Endothelial cell of umbilical vein (primary cell): Measurements from ENCODE around the gene GRAMD2B. TPM values are rescaled to one million over a fixed set of nuclear protein-coding genes. Genes with fewer than 3 reads are reported as not detected.

Source experiments
- BruUV-seq: library from RNA; stranded (reverse); fragments of 400-500 nt; replicated peaks from 2 replicates; lab custom pipeline; 2021; lab: Mats Ljungman, UMichigan
- CTCF ChIA-PET: fragments of 300-600, 350-600 bp; sonication (Branson Sonifier 250); formaldehyde crosslinking; loops from one replicate; lab custom pipeline; 2021; ENCODE audit warnings: antibody characterized with exemption, inconsistent platforms; lab: Charles Lee
- POLR2A ChIA-PET: fragments of 300-600, 350-600 bp; sonication (Branson Sonifier 250); formaldehyde crosslinking; loops from one replicate; lab custom pipeline; 2021; ENCODE audit warnings: antibody characterized with exemption, inconsistent platforms; lab: Charles Lee
- DNase-seq: peaks from one replicate; pipeline ENCODE4 v3.0.0-alpha.2; 2011; ENCODE audit warnings: low read depth, low spot score
- FAIRE-seq: peaks from 2 replicates; lab custom pipeline; 2011; peaks lifted over from hg19 to GRCh38; lab: Jason Lieb, UNC
- H2AFZ ChIP-seq: 2 replicates; pipeline ENCODE4 v1.6.0; 2012; ENCODE audit warnings: low read depth, low read length, control low read depth, inconsistent platforms
- H3K27ac ChIP-seq: 2 replicates; pipeline ENCODE4 v1.5.1; 2011; ENCODE audit warnings: low read depth, mild to moderate bottlenecking, control low read depth, low read length, moderate library complexity; ENCODE audit not compliant: insufficient read depth
- H3K27me3 ChIP-seq, 2 experiments: 2 replicates each; pipeline versions ENCODE4 v1.6.0 to v1.6.1; 2011; ENCODE audit warnings: low read length in 2 of 2, mixed read lengths in 1 of 2; ENCODE audit not compliant: control insufficient read depth in 2 of 2, insufficient read depth in 2 of 2
- H3K36me3 ChIP-seq, 2 experiments: 2 replicates in 1 of 2; 3 replicates in 1 of 2; pipeline ENCODE4 v1.5.1; 2011; ENCODE audit warnings: low read length in 2 of 2, mild to moderate bottlenecking in 1 of 2, moderate library complexity in 1 of 2; ENCODE audit not compliant: control insufficient read depth in 2 of 2, insufficient read depth in 2 of 2; ENCODE audit errors: extremely low read depth in 1 of 2
- H3K4me1 ChIP-seq: 3 replicates; pipeline ENCODE4 v1.5.1; 2011; ENCODE audit warnings: mild to moderate bottlenecking, low read length; ENCODE audit not compliant: control insufficient read depth, insufficient read depth; ENCODE audit errors: extremely low read depth
- H3K4me2 ChIP-seq: 2 replicates; pipeline ENCODE4 v1.6.1; 2011; ENCODE audit warnings: low read length, control low read depth, mixed read lengths; ENCODE audit not compliant: insufficient read depth
- H3K4me3 ChIP-seq, 3 experiments: fragments of 200-600 bp in 1 of 3; sonication (generic), shearing (Covaris generic) in 1 of 3; replicated peaks in 1 of 3; 2 replicates each; pipeline ENCODE4 v1.5.1; 2011 to 2016; ENCODE audit warnings: control low read depth in 3 of 3, low read length in 3 of 3, mild to moderate bottlenecking in 2 of 3, inconsistent platforms in 1 of 3, low read depth in 1 of 3, moderate library complexity in 1 of 3; ENCODE audit not compliant: insufficient read depth in 1 of 3
- H3K79me2 ChIP-seq: 2 replicates; pipeline ENCODE4 v1.6.0; 2012; ENCODE audit warnings: low read length, inconsistent platforms; ENCODE audit not compliant: control insufficient read depth, insufficient read depth
- H3K9ac ChIP-seq: replicated peaks from 2 replicates; pipeline ENCODE3; 2011; ENCODE audit warnings: low read length, control low read depth; ENCODE audit not compliant: insufficient read depth; ENCODE audit errors: extremely low read depth
- H3K9me1 ChIP-seq: replicated peaks from 3 replicates; pipeline ENCODE4 v1.6.0; 2011; ENCODE audit warnings: mild to moderate bottlenecking, low read length; ENCODE audit not compliant: control insufficient read depth, insufficient read depth; ENCODE audit errors: extremely low read depth
- H3K9me3 ChIP-seq: replicated peaks from 2 replicates; pipeline ENCODE4 v1.5.1; 2012; ENCODE audit warnings: low read length, inconsistent platforms; ENCODE audit not compliant: control insufficient read depth, insufficient read depth
- H4K20me1 ChIP-seq: replicated peaks from 2 replicates; pipeline ENCODE3; 2011; ENCODE audit warnings: mild to moderate bottlenecking, low read length; ENCODE audit not compliant: control insufficient read depth, insufficient read depth; ENCODE audit errors: extremely low read depth
- EZH2 ChIP-seq: IDR thresholded peaks from 2 replicates; pipeline ENCODE4 v1.6.1; 2012; ENCODE audit warnings: borderline replicate concordance, low read depth, mild to moderate bottlenecking, moderate library complexity, low read length, inconsistent platforms; ENCODE audit not compliant: severe bottlenecking
- FOS ChIP-seq: IDR thresholded peaks from 2 replicates; pipeline ENCODE4 v1.6.1; 2011; ENCODE audit warnings: mild to moderate bottlenecking, low read length, moderate library complexity, borderline replicate concordance; ENCODE audit not compliant: insufficient read depth
- GATA2 ChIP-seq: IDR thresholded peaks from 2 replicates; pipeline ENCODE4 v1.7.0; 2011; ENCODE audit warnings: low read depth, mild to moderate bottlenecking, moderate library complexity, mixed read lengths, low read length; ENCODE audit not compliant: insufficient read length, insufficient read depth
- JUN ChIP-seq: IDR thresholded peaks from 2 replicates; pipeline ENCODE4 v1.6.1; 2011; ENCODE audit warnings: borderline replicate concordance, low read depth; ENCODE audit not compliant: insufficient read length, insufficient read depth
- MAX ChIP-seq: IDR thresholded peaks from 2 replicates; pipeline ENCODE4 v1.6.1; 2011; ENCODE audit not compliant: insufficient read depth, insufficient read length
- MYC ChIP-seq: IDR thresholded peaks from one replicate; pipeline ENCODE4 v1.6.1; 2011; ENCODE audit warnings: mild to moderate bottlenecking, low read depth, low read length
- POLR2A ChIP-seq: IDR thresholded peaks from 2 replicates; pipeline ENCODE4 v1.6.1; 2012; ENCODE audit warnings: low read depth, mild to moderate bottlenecking, control low read depth, low read length
- POLR2AphosphoS5 ChIP-seq: IDR thresholded peaks from 2 replicates; pipeline ENCODE4 v1.6.1; 2012; ENCODE audit warnings: low read depth, mild to moderate bottlenecking, control low read depth, low read length, moderate library complexity; ENCODE audit not compliant: insufficient read depth
- dilution Hi-C: fragments of 300-500 bp; cut with MboI; formaldehyde crosslinking; loops from one replicate; pipeline ENCODE4 v1.15.0; 2019; ENCODE audit warnings: low sequenced_read_pairs; ENCODE audit not compliant: extremely low pct_ligation_motif_present
- intact Hi-C: fragments of 100-400 bp; cut with micrococcal nuclease; formaldehyde crosslinking; loops from one replicate; pipeline ENCODE4 v1.10.0; 2022
- polyA plus RNA-seq, 4 experiments: library from polyadenylated mRNA; depleted of rRNA in 3 of 4; stranded (reverse) in 3 of 4; unstranded in 1 of 4; fragments of >200 nt; gene quantifications; 2 replicates each; pipeline versions ENCODE4 v1.2.1 to v1.2.3, GENCODE V29; 2011 to 2012; ENCODE audit warnings: missing spikeins in 1 of 4
- total RNA-seq: library from RNA; stranded (reverse); gene quantifications from 2 replicates; pipeline ENCODE4 v1.2.3, GENCODE V29; 2021
- TF ChIP-seq, protein P1 (sequence below), 2 donors: IDR thresholded peaks; 1 replicate in 1 of 2; 2 replicates in 1 of 2; pipeline ENCODE4 v1.5.1; 2011; ENCODE audit warnings: low read length in 2 of 2, mild to moderate bottlenecking in 2 of 2, moderate library complexity in 2 of 2, control low read depth in 1 of 2, inconsistent platforms in 1 of 2, low read depth in 1 of 2; ENCODE audit not compliant: insufficient read depth in 1 of 2; ENCODE audit errors: extremely low read depth in 1 of 2

The GRAMD2B gene
- total and polyA plus RNA-seq, 2 donors (not counting 3 experiments of a cell fraction or from before 2014, with no cell fraction given), result 2.0 to 5.5 TPM

GRCh38 chr5:126527158-126527557 is 103.9 kb downstream of the GRAMD2B start:
- BruUV-seq, result no TSS peak
- no peaks in the 10 kb centered on the region for H4K20me1 ChIP-seq
- intact Hi-C loops (no loop called here), dilution Hi-C loops (loop anchor here (25.0 kb wide), 1 partner anchor 190 kb away; no protein-coding TSS in a partner anchor)
- CTCF ChIA-PET, result interaction anchor here (1.0 to 1.7 kb wide), 3 partner anchors 13 to 176 kb away, joined by 3 to 4 read pairs (median 3); no protein-coding TSS in a partner anchor
- peaks cover 0 to 2% of the 10 kb centered on the region in 2 experiments for H3K27me3 ChIP-seq
- FAIRE-seq (no peak), DNase-seq (no peak)
- H3K79me2 ChIP-seq, result no peaks in the 10 kb centered on the region
- H3K4me1 ChIP-seq, result peaks cover 6% of the 10 kb centered on the region
- H3K36me3 ChIP-seq, result no peaks in the 10 kb centered on the region
- TF ChIP-seq, protein P1, sequence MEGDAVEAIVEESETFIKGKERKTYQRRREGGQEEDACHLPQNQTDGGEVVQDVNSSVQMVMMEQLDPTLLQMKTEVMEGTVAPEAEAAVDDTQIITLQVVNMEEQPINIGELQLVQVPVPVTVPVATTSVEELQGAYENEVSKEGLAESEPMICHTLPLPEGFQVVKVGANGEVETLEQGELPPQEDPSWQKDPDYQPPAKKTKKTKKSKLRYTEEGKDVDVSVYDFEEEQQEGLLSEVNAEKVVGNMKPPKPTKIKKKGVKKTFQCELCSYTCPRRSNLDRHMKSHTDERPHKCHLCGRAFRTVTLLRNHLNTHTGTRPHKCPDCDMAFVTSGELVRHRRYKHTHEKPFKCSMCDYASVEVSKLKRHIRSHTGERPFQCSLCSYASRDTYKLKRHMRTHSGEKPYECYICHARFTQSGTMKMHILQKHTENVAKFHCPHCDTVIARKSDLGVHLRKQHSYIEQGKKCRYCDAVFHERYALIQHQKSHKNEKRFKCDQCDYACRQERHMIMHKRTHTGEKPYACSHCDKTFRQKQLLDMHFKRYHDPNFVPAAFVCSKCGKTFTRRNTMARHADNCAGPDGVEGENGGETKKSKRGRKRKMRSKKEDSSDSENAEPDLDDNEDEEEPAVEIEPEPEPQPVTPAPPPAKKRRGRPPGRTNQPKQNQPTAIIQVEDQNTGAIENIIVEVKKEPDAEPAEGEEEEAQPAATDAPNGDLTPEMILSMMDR (IDR thresholded peaks at IDR 0.05; ENCODE audit: extremely low read depth in 1 of 2, insufficient read depth in 1 of 2, low read depth in 1 of 2, low read length in 2 of 2), result no peak
- TF ChIP-seq JUN (no peak), EZH2 (no peak), POLR2A (no peak), FOS (no peak), MYC (no peak), GATA2 (no peak), POLR2AphosphoS5 (no peak), MAX (no peak)
- no peak overlapping the region for H3K4me2 ChIP-seq
- no peak overlapping the region for H3K9ac ChIP-seq
- no peaks in the 10 kb centered on the region for H3K9me3 ChIP-seq
- no peak overlapping the region for H3K27ac ChIP-seq
- no peaks in the 10 kb centered on the region for H3K9me1 ChIP-seq
- POLR2A ChIA-PET, result no interaction called here
- no peak overlapping the region for H3K4me3 ChIP-seq
- no peak overlapping the region for H2AFZ ChIP-seq
